GM08714 (cell line): Measurements from ENCODE around the gene EMSY.

Source experiments
- H3K4me3 ChIP-seq: fragments of 200-500 bp; sonication (Bioruptor generic); 2 replicates; pipeline ENCODE4 v1.5.1; 2014; ENCODE audit warnings: mild to moderate bottlenecking, low read length, inconsistent platforms
- ZNF274 ChIP-seq: IDR thresholded peaks from 2 replicates; pipeline ENCODE4 v1.6.1; 2012; ENCODE audit warnings: mild to moderate bottlenecking, low read depth, low read length

The EMSY gene

DNA sequence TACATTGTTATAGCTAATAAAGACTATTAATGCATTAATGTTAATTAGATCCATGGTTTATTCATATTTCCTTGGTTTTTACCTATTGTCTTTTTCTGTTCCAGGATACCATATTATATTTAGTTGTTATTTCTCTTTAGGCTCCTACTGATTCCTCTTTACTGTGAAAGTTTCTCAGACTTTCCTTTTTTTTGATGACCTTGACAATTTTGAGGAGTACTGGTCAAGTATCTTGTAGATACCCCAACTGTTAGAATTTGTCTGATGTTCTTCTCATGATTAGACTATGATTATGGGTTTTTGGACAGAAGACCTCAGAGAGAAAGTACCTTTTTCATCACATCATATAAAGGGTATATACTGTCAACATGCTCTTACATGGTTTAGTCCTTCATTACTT, 26.6 kb downstream of the EMSY start:
- H3K4me3 ChIP-seq = no peak overlapping the region
- no peak for TF ChIP-seq ZNF274

DNA sequence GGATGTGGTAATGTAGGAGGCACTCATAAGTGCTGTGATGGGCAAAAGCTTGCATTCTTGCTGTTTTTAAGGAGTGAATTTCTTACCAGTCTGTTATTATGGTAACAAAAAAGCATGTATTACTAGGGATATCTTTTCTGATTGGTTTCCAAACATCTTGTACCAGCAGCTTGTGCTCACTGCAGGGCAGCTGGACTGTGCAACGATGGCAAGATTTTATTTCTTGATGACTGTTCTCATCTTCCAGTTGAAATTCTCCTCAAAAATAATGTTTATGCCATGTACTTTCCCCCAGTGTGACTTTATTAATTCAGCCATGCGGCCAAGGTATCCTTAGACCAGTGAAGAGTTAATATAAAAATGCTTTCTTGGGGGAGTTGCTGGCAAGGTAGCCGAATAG, 35.4 kb downstream of the EMSY start:
- H3K4me3 ChIP-seq = no peak overlapping the region
- no peak for TF ChIP-seq ZNF274

DNA sequence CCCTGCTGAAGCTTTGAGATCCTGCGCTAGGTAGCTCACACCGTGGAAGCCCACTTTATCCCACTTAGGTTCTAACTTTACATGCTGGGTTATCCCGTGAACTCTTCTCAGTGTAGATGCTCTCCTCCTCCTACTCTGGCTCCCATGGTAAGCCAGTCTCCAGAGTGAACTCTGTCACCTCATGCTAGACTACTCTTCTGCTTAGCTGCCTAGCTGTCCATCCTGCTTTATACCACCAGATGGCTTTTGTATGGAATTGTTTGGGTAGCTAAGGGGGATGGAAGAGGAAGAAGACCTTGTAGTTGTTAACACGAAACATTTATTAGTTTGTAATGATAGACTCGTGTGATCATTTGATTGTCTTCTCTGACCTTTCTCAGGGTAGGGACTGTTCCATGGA, 46.8 kb downstream of the EMSY start:
- TF ChIP-seq ZNF274 = no peak
- no peak overlapping the region for H3K4me3 ChIP-seq

DNA sequence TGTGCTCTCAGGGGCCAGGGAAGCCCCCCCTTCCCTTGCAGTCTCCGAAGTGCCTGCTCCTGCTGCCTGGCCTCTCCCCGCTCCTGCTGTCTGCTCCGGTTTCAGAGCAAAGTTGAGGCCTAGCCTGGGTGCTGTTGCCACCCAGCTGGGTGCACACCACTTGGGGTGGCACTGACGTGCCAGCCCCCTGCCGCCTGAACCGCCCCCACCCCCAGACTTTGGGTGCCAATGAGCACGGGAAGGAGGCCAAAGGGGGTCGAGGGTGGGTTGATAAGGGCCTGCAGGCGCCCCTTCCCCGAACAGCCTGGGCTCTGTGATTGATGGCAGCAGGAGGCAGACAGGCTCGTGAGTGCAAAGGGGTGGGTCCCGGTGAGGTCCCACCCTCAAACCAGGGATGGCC, 48.2 kb downstream of the EMSY start:
- no peak for TF ChIP-seq ZNF274
- H3K4me3 ChIP-seq = no peak overlapping the region

DNA sequence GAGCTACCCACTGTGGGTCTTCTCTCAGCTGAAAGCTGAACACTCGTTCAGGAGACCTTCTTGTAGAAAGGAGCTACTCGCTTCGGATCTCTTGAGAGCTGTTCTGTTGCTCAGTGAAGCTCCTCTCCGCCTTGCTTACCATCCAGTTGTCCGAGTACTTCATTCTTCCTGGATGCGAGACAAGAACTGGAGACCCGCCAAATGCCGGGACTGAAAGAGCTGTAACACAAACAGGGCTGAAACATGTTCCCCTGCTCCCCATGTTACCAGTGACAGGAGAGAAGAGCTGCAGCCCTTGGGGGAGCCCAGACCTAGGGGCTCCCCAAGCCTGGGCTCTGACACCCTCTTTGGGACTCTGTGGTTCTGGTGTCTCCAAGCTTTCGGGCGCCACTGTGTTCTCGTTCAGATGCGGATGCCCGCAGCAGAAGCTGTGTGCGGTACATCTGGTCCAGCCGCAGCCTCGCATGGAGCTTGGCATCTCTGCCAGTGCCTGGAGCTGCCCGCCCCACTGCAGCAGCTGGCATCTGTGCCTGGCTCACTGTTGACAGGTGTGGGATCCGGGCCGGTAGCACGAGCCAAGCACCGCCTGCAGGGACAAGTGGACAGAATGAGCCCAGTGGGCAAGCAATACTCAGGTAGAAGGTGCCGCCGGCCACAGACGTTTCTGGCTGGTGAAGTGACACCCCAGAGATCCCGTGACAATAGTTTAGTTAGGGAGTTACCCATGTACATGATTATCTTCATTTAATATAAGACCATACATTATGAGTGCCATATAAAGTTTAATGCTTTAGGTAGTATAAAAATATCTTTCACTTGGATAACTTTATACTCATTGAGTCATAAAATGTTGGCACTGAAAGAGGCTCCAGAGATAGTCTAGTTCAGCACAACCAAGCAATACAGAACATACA, 49.1 kb downstream of the EMSY start:
- TF ChIP-seq ZNF274 = no peak
- no peak overlapping the region for H3K4me3 ChIP-seq

DNA sequence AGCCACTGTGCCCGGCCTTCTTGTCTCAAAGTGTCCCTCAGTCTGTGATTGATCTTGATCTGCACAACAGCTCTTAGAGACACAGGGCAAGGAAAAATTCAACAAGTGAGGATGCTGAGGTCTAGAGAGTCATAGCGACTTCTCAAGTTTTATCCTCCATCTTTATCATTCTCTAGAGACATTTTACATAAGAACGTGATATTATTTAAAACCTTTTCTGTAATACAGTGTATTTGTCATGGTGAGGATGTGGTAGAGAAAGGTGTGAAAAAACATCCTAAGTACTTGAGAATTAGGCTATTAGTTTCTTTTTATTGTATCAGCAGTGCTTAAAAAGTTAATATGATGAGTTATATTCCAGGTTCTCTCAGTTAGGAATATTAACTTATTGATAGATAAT, 50.2 kb downstream of the EMSY start:
- no peak for TF ChIP-seq ZNF274
- no peak overlapping the region for H3K4me3 ChIP-seq

DNA sequence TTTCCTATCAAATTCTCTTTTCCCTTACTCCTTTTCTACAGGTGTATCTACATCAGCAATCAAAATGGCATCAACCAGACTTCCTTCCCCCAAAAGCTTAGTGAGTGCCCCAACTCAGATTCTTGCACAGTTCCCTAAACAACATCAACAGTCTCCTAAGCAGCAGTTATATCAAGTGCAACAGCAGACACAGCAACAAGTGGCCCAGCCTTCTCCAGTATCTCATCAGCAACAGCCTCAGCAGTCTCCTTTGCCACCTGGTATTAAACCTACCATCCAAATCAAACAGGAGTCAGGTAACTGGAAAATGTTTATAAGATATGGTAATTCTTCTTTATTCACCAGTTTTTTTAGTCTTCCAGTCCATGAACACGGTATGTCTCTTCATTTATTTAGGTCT, 51.4 kb downstream of the EMSY start:
- no peak overlapping the region for H3K4me3 ChIP-seq
- TF ChIP-seq ZNF274 = no peak

DNA sequence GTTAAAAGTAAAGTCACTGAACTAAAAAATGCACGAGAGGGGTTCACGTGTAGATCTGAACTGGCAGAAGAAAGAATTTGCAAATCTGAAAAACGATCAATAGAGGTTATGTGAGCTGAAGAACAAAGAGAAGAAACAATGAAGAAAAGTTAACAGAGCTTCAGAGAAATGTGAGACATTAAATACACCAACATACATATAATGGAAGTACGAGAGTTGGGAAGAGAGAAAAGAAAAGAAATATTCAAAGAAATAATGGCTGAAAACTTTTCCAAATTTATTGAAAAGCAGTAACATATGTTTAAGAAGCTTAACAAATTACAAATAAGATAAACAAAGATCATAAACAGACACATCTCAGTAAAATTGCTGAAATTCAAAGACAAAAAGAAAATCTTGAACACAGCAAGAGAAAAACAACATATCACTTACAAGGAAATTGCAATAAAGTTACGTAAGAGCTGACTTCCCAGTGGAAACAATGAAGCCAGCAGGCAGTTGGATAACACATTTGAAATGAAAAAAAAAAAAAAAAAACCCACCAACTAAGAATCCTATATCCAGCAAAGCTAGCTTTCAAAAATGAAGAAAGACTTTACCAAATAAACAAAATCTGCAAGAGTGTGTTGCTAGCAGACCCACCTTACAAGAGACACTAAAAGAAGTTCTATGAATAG, 56.8 kb downstream of the EMSY start:
- no peak overlapping the region for H3K4me3 ChIP-seq
- no peak for TF ChIP-seq ZNF274

DNA sequence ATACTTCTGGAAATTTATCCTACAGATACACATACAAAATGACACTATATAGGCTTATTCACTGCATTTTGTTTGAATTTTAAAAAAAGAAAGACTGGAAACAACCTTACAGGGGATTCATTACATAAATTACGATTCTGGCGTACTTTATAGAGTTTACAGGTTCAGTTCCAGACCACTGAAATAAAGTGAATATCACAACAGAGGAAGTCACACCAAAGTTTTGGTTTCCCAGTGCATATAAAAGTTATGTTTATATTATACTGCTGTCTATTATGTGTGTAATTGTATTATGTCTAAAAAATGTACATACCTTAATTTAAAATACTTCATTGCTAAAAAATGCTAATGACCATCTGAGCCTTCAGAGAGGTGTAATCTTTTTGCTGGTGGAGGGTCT, 62.0 kb downstream of the EMSY start:
- no peak for TF ChIP-seq ZNF274
- no peak overlapping the region for H3K4me3 ChIP-seq

DNA sequence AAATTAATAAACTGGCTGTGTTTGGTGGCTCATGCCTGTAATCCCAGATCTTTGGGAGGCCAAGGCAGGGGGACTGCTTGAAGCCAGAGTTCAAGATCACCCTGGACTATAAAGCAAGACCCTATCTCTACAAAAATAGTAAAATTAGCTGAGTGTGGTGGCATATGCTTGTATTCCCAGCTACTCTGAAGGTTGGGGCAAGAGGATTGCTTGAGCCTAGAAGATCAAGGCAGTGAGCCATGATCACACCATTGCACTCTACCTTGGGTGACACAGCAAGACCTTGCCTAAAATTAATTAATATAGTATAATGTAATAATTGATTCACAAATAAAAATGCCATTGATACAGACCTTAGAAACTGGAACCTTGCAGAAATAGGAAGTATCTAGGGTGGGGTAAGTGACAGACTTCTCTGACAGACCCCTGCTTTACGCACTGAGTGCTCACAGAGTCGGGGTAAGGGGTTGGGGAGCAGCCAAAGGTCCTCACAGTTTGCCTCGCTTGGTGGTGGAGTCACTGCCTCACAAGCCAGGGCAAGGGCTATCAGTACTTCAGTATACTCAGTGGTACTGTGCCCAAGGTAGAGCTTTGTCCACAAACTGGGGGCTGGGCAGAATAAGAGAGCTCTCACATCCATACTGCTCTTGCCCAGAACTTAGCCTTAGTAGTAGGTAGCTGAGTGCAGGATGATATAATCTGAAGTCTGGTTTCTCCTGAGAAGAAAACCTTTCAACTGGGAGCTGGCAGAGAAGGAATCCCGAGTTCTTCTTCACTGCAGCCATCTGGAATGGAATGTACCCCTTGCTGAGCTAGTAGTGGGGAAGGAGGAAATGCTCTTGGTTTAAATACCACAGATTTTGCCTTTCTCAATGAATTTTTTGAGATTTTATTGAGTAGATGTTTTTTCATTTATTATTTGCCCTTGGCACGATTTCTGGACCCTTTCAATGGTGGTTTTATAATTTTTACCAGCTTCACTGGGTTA, 65.5 kb downstream of the EMSY start:
- no peak overlapping the region for H3K4me3 ChIP-seq
- no peak for TF ChIP-seq ZNF274

DNA sequence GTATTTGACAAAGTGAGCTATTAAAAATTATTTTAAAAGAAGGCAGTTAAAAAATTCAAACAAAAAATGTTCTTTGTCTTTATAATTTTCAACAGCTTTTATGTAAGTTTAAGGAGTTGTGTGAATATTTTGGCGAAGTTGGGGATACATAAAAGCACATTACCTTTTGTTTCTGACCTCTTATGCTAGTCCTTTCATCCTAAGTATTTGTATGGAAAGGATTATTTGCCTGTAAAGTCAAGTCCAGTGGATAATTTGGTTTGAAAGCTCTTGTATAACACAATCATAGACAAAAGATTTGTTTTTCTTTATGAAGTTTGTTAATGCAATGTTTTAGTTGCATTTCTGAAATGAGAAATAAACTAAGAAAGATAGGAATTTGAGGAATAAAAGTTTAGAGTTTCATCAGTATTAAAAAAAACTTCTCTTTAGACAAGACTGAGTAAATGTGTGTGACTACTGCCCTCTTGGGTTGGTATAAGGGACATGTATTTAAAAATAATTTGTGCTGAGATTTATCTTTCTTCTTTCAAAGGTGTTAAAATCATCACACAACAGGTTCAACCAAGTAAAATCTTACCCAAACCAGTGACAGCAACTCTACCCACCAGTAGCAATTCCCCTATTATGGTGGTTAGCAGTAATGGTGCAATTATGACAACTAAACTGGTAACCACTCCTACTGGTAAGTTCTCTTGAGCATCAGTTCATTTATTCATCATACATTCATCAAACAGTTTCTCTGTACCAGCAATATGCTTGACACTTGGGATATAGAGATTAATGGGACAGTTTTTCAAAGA, 68.2 kb downstream of the EMSY start:
- no peak for TF ChIP-seq ZNF274
- no peak overlapping the region for H3K4me3 ChIP-seq

DNA sequence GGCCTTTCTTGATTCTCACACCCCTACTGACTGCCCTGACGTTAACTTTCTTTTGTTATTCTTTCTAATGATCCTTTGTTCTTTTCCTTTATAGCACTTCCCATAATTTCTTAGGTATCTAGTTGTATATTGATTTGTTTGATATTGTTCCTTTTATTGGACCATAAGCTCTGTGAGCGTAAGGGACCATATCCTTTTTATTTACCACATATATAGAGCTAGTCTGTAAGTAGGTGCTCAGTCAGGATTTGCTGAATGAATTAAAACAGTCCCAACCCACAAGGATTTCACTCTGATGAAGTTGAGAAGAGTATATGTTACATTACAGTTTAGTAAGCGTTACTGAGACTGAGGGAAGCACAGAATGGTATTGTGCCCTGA, 68.8 kb downstream of the EMSY start:
- H3K4me3 ChIP-seq = no peak overlapping the region
- TF ChIP-seq ZNF274 = no peak

DNA sequence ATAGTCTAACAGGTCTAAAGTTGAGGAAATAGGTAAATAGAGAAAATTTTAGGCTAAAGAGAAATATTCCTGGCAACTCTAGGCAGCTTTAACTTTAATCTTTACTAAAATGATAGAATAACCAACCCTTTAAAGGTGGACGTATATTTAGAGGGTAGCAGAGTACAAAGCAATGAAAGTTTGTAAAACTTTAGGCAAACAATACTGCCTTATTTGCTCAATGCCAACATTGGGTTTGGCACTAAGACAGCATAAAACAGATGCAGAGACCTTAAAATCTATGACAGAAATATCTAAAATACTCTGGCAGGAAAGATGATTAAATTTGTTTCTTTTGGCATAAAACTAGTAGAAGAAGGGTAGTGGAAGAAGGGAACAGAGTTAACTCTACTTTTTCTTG, 70.7 kb downstream of the EMSY start:
- H3K4me3 ChIP-seq = no peak overlapping the region
- no peak for TF ChIP-seq ZNF274
